Breast epithelium (tissue), 4 donors: ENCODE data around the gene CRYBA1. TPM values are rescaled to one million over a fixed set of nuclear protein-coding genes. Genes with fewer than 3 reads are reported as not detected.
"Not testable (repeated sequence)": the region's sequence is repeated elsewhere in the genome, so short reads cannot be mapped to it uniquely, and the experiment has no call there.

ENCODE experiments used
- DNase-seq, 2 donors: peaks; one replicate each; pipeline ENCODE4 v3.0.0-alpha.2; 2019; ENCODE audit warnings: low spot score in 2 of 2
- H3K27ac ChIP-seq, 2 donors: fragments of 200-600 bp; sonication (generic) in 1 of 2; one replicate each; pipeline ENCODE4 v1.5.1; 2016 to 2019; ENCODE audit warnings: mild to moderate bottlenecking in 1 of 2
- H3K27me3 ChIP-seq, 2 donors: fragments of 200-600 bp; sonication (generic) in 1 of 2; one replicate each; pipeline versions ENCODE4 v1.5.1 to v1.6.0; 2017 to 2019; ENCODE audit warnings: control low read depth in 1 of 2, mild to moderate bottlenecking in 1 of 2
- H3K36me3 ChIP-seq: fragments of 200-600 bp; one replicate; pipeline ENCODE4 v1.5.1; 2019
- H3K4me1 ChIP-seq, 2 donors: fragments of 200-600 bp; sonication (generic); one replicate each; pipeline ENCODE4 v1.5.1; 2016 to 2019; ENCODE audit warnings: control low read depth in 1 of 2
- H3K4me3 ChIP-seq, 3 donors: fragments of 200-600 bp; sonication (generic); 1 replicate in 2 of 3; 2 replicates in 1 of 3; pipeline ENCODE4 v1.5.1; 2016 to 2019; ENCODE audit warnings: mild to moderate bottlenecking in 3 of 3, moderate library complexity in 2 of 3
- H3K9me3 ChIP-seq, 2 donors: fragments of 200-600 bp; sonication (generic) in 1 of 2; one replicate each; pipeline ENCODE4 v1.5.1; 2016 to 2019; ENCODE audit warnings: control low read depth in 1 of 2
- CTCF ChIP-seq, 3 donors: fragments of 450-650 bp; IDR thresholded peaks; one replicate each; pipeline ENCODE4 v1.5.1; 2016 to 2017; ENCODE audit warnings: antibody characterized with exemption in 3 of 3, mild to moderate bottlenecking in 3 of 3, moderate library complexity in 3 of 3
- POLR2A ChIP-seq: fragments of 450-650 bp; IDR thresholded peaks from one replicate; pipeline ENCODE4 v1.6.1; 2016; ENCODE audit warnings: antibody characterized with exemption, mild to moderate bottlenecking, moderate library complexity
- POLR2AphosphoS5 ChIP-seq, 3 donors: sonication (generic); formaldehyde crosslinking; IDR thresholded peaks; one replicate each; pipeline ENCODE4 v1.6.1; 2017; ENCODE audit warnings: antibody characterized with exemption in 3 of 3
- intact Hi-C: fragments of 100-400 bp; cut with DNase I; formaldehyde crosslinking; loops from one replicate; pipeline ENCODE4 v1.15.1; 2023; ENCODE audit warnings: low total_unique reads
- total RNA-seq, 3 donors: library from RNA; depleted of rRNA; stranded (reverse); fragments of >200 nt; gene quantifications; one replicate each; pipeline ENCODE4 v1.1.0, GENCODE V29; 2016

The CRYBA1 gene
- total RNA-seq, 3 donors from 2014 or later = not detected

GRCh38 chr17:29215174-29215573, 31.5 kb upstream of the CRYBA1 start:
- DNase-seq = no peak
- no peak overlapping the region for H3K27ac ChIP-seq
- H3K4me3 ChIP-seq = no peak overlapping the region
- no peaks in the 10 kb centered on the region for H3K4me1 ChIP-seq
- intact Hi-C loops = no loop called here
- H3K27me3 ChIP-seq = no peaks in the 10 kb centered on the region
- no peaks in the 10 kb centered on the region for H3K9me3 ChIP-seq
- no peaks in the 10 kb centered on the region for H3K36me3 ChIP-seq
- TF ChIP-seq POLR2A (no peak), POLR2AphosphoS5 (IDR thresholded peaks at IDR 0.05) (no peak), CTCF (IDR thresholded peaks at IDR 0.05) (no peak)

- TF ChIP-seq CTCF (IDR thresholded peaks at IDR 0.05) = no peak
- TF ChIP-seq POLR2AphosphoS5 (IDR thresholded peaks at IDR 0.05) = no peak
- no peak for TF ChIP-seq POLR2A
- intact Hi-C loops = no loop called here
- DNase-seq = no peak
- Histone ChIP-seq H3K27me3 (no peaks in the 10 kb centered on the region), H3K9me3 (no peaks in the 10 kb centered on the region), H3K4me1 (no peaks in the 10 kb centered on the region), H3K4me3 (no peak overlapping the region), H3K36me3 (no peaks in the 10 kb centered on the region), H3K27ac (no peak overlapping the region)
Measured at GRCh38 chr17:29215717-29216116, 30.9 kb upstream of the CRYBA1 start.

GRCh38 chr17:29216181-29216580, 30.5 kb upstream of the CRYBA1 start:
- intact Hi-C loops = no loop called here
- Histone ChIP-seq H3K4me3 (no peak overlapping the region), H3K27ac (no peak overlapping the region)

GRCh38 chr17:29216856-29217255, 29.8 kb upstream of the CRYBA1 start:
- no peak for TF ChIP-seq CTCF (IDR thresholded peaks at IDR 0.05)
- TF ChIP-seq POLR2AphosphoS5 (IDR thresholded peaks at IDR 0.05) = no peak
- TF ChIP-seq POLR2A = no peak
- no peaks in the 10 kb centered on the region for H3K4me1 ChIP-seq
- intact Hi-C loops = no loop called here
- no peaks in the 10 kb centered on the region for H3K27me3 ChIP-seq
- no peaks in the 10 kb centered on the region for H3K36me3 ChIP-seq
- H3K4me3 ChIP-seq = no peak overlapping the region
- H3K9me3 ChIP-seq = no peaks in the 10 kb centered on the region
- no peak overlapping the region for H3K27ac ChIP-seq
- DNase-seq = no peak

More at GRCh38 chr17:29216181-29216580, 30.5 kb upstream of the CRYBA1 start:
- DNase-seq = no peak
- Histone ChIP-seq H3K27me3 (no peaks in the 10 kb centered on the region), H3K9me3 (no peaks in the 10 kb centered on the region), H3K4me1 (no peaks in the 10 kb centered on the region), H3K36me3 (no peaks in the 10 kb centered on the region)
- TF ChIP-seq POLR2AphosphoS5 (IDR thresholded peaks at IDR 0.05) = no peak
- TF ChIP-seq CTCF (IDR thresholded peaks at IDR 0.05) = no peak

- Histone ChIP-seq H3K27ac (no peak overlapping the region), H3K4me3 (no peak overlapping the region), H3K9me3 (no peaks in the 10 kb centered on the region), H3K27me3 (no peaks in the 10 kb centered on the region), H3K4me1 (no peaks in the 10 kb centered on the region), H3K36me3 (no peaks in the 10 kb centered on the region)
- DNase-seq = peak; percentile 56 to 60
- intact Hi-C loops = loop anchor here (2.0 kb wide), 1 partner anchor 73 kb away; no protein-coding TSS in a partner anchor
- no peak for TF ChIP-seq POLR2AphosphoS5 (IDR thresholded peaks at IDR 0.05)
- TF ChIP-seq POLR2A = no peak
- TF ChIP-seq CTCF (IDR thresholded peaks at IDR 0.05) = peak; percentile 78 to 94 (median 92)
Measured at GRCh38 chr17:29219378-29220047, 27.1 kb upstream of the CRYBA1 start.

- H3K4me1 ChIP-seq, H3K36me3 ChIP-seq, H3K27me3 ChIP-seq, DNase-seq, H3K4me3 ChIP-seq, H3K27ac ChIP-seq, H3K9me3 ChIP-seq, intact Hi-C loops: not testable (repeated sequence)
Measured at GRCh38 chr17:29221338-29221737, 25.3 kb upstream of the CRYBA1 start.
